Activated B cell treated with CpG ODN at 0.5 μM for 24 hours (primary cell): ENCODE results near the gene GLDN. TPM values are rescaled to one million over a fixed set of nuclear protein-coding genes. Genes with fewer than 3 reads are reported as not detected.

Experiments used
- ATAC-seq: fragments of 200-7000 bp; cut with Tn5 transposase; one replicate; pipeline ENCODE4 v1.10.0; 2021; ENCODE audit warnings: low read depth, mild to moderate bottlenecking, moderate library complexity
- CTCF ChIA-PET: fragments of 350-600 bp; sonication (Branson Sonifier 250); formaldehyde crosslinking; loops from one replicate; lab custom pipeline; 2021; ENCODE audit warnings: antibody characterized with exemption; lab: Charles Lee
- POLR2A ChIA-PET: fragments of 350-600 bp; sonication (Branson Sonifier 250); formaldehyde crosslinking; loops from one replicate; lab custom pipeline; 2021; ENCODE audit warnings: antibody characterized with exemption; lab: Charles Lee
- DNase-seq: peaks from one replicate; pipeline ENCODE4 v3.0.0; 2022
- H3K27ac Mint-ChIP-seq: one replicate; pipeline ENCODE4 v1.8.0; 2020; ENCODE audit warnings: mixed read lengths
- H3K27me3 Mint-ChIP-seq: one replicate; pipeline ENCODE4 v1.8.0; 2021; ENCODE audit warnings: mixed read lengths
- H3K36me3 Mint-ChIP-seq: one replicate; pipeline ENCODE4 v1.8.0; 2021; ENCODE audit warnings: low read depth, mixed read lengths
- H3K4me1 Mint-ChIP-seq: one replicate; pipeline ENCODE4 v1.8.0; 2021; ENCODE audit warnings: mixed read lengths
- H3K4me3 Mint-ChIP-seq: one replicate; pipeline ENCODE4 v1.8.0; 2020; ENCODE audit warnings: mild to moderate bottlenecking, mixed read lengths
- H3K9me3 Mint-ChIP-seq: one replicate; pipeline ENCODE4 v1.8.0; 2020; ENCODE audit warnings: mixed read lengths
- CTCF ChIP-seq: fragments of 200-600 bp; IDR thresholded peaks from one replicate; pipeline ENCODE4 v1.8.0; 2022; ENCODE audit warnings: antibody characterized with exemption, mild to moderate bottlenecking
- intact Hi-C: fragments of 100-400 bp; cut with micrococcal nuclease; formaldehyde crosslinking; loops from one replicate; pipeline ENCODE4 v1.15.1; 2024
- total RNA-seq: library from RNA; stranded (reverse); gene quantifications from 2 replicates; pipeline ENCODE4 v1.2.3, GENCODE V29; 2022

GLDN gene
- total RNA-seq, 1 donor from 2014 or later = not detected

- ATAC-seq (no peak), DNase-seq (no peak)
- ChIA-PET POLR2A (no interaction called here), CTCF (no interaction called here)
- Mint-ChIP-seq H3K4me3 (no peak overlapping the region), H3K4me1 (peaks cover 2% of the 10 kb centered on the region), H3K27me3 (peaks cover 12% of the 10 kb centered on the region), H3K9me3 (no peaks in the 10 kb centered on the region), H3K27ac (no peak overlapping the region), H3K36me3 (no peaks in the 10 kb centered on the region)
- intact Hi-C loops = no loop called here
- no peak for TF ChIP-seq CTCF
These were observed 15.5 kb downstream of the GLDN start for GRCh38 chr15:51356983-51357382.

GRCh38 chr15:51359981-51360380 lies 18.5 kb downstream of the GLDN start:
- no peak for DNase-seq
- ATAC-seq = no peak
- TF ChIP-seq CTCF = no peak
- CTCF ChIA-PET = no interaction called here
- Mint-ChIP-seq H3K27me3 (no peaks in the 10 kb centered on the region), H3K4me3 (no peak overlapping the region), H3K4me1 (peaks cover 2% of the 10 kb centered on the region), H3K27ac (no peak overlapping the region), H3K9me3 (no peaks in the 10 kb centered on the region), H3K36me3 (no peaks in the 10 kb centered on the region)
- intact Hi-C loops = no loop called here
- POLR2A ChIA-PET = no interaction called here

GRCh38 chr15:51363383-51363782 lies 21.9 kb downstream of the GLDN start:
- Mint-ChIP-seq H3K36me3 (no peaks in the 10 kb centered on the region), H3K27ac (no peak overlapping the region), H3K4me1 (no peaks in the 10 kb centered on the region), H3K9me3 (no peaks in the 10 kb centered on the region), H3K27me3 (no peaks in the 10 kb centered on the region), H3K4me3 (no peak overlapping the region)
- ATAC-seq (no peak), DNase-seq (no peak)
- intact Hi-C loops = no loop called here
- ChIA-PET CTCF (no interaction called here), POLR2A (no interaction called here)
- no peak for TF ChIP-seq CTCF

GRCh38 chr15:51365417-51365816 lies 24.0 kb downstream of the GLDN start:
- Mint-ChIP-seq H3K27me3 (no peaks in the 10 kb centered on the region), H3K4me3 (no peak overlapping the region), H3K4me1 (no peaks in the 10 kb centered on the region), H3K36me3 (no peaks in the 10 kb centered on the region), H3K9me3 (no peaks in the 10 kb centered on the region), H3K27ac (no peak overlapping the region)
- ATAC-seq = no peak
- intact Hi-C loops = no loop called here
- DNase-seq = no peak
- POLR2A ChIA-PET = no interaction called here
- CTCF ChIA-PET = no interaction called here
- no peak for TF ChIP-seq CTCF

GRCh38 chr15:51366071-51366470 lies 24.6 kb downstream of the GLDN start:
- ChIA-PET CTCF (no interaction called here), POLR2A (no interaction called here)
- TF ChIP-seq CTCF = no peak
- intact Hi-C loops = no loop called here
- H3K4me1 Mint-ChIP-seq = no peaks in the 10 kb centered on the region
- no peak overlapping the region for H3K27ac Mint-ChIP-seq
- H3K9me3 Mint-ChIP-seq = no peaks in the 10 kb centered on the region
- H3K36me3 Mint-ChIP-seq = no peaks in the 10 kb centered on the region
- H3K27me3 Mint-ChIP-seq = no peaks in the 10 kb centered on the region
- no peak for DNase-seq
- ATAC-seq = no peak
- no peak overlapping the region for H3K4me3 Mint-ChIP-seq
